Mesenchymal stem cell (in vitro differentiated cells and primary cell): ENCODE results near the gene RNF130.

Experiments
- DNase-seq: peaks from one replicate; pipeline ENCODE4 v3.0.0-alpha.2; 2013
- H2AFZ ChIP-seq: one replicate; pipeline ENCODE4 v1.6.1; 2013; ENCODE audit warnings: low read depth, mild to moderate bottlenecking, control low read depth, inconsistent platforms, low read length, moderate library complexity
- H2AK5ac ChIP-seq: 2 replicates; pipeline ENCODE4 v1.6.1; 2013; ENCODE audit warnings: low read length, moderate library complexity, mild to moderate bottlenecking, inconsistent platforms; ENCODE audit not compliant: severe bottlenecking
- H2BK120ac ChIP-seq: one replicate; pipeline ENCODE4 v1.6.1; 2013; ENCODE audit warnings: low read depth, mild to moderate bottlenecking, inconsistent platforms, low read length, moderate library complexity
- H2BK12ac ChIP-seq, 2 experiments: one replicate each; pipeline ENCODE4 v1.6.1; 2013; ENCODE audit warnings: inconsistent platforms in 2 of 2, low read length in 2 of 2, mild to moderate bottlenecking in 2 of 2, moderate library complexity in 2 of 2, control low read depth in 1 of 2
- H2BK15ac ChIP-seq: one replicate; pipeline ENCODE4 v1.6.1; 2013; ENCODE audit warnings: mild to moderate bottlenecking, low read depth, inconsistent platforms; ENCODE audit not compliant: poor library complexity, severe bottlenecking
- H2BK5ac ChIP-seq: 2 replicates; pipeline ENCODE4 v1.6.1; 2013; ENCODE audit warnings: low read depth, mild to moderate bottlenecking, low read length, control low read depth, inconsistent platforms; ENCODE audit not compliant: poor library complexity, severe bottlenecking
- H3K14ac ChIP-seq, 2 experiments: one replicate each; pipeline ENCODE4 v1.6.1; 2013; ENCODE audit warnings: inconsistent platforms in 2 of 2, low read length in 2 of 2, control low read depth in 1 of 2, mild to moderate bottlenecking in 1 of 2, moderate library complexity in 1 of 2
- H3K18ac ChIP-seq, 2 experiments: one replicate each; pipeline ENCODE4 v1.6.1; 2013; ENCODE audit warnings: inconsistent platforms in 2 of 2, low read length in 2 of 2, control low read depth in 1 of 2, low read depth in 1 of 2, mild to moderate bottlenecking in 1 of 2
- H3K23ac ChIP-seq, 2 experiments: one replicate each; pipeline ENCODE4 v1.6.1; 2013; ENCODE audit warnings: inconsistent platforms in 2 of 2, low read length in 2 of 2, mild to moderate bottlenecking in 2 of 2, moderate library complexity in 2 of 2, control low read depth in 1 of 2
- H3K27ac ChIP-seq: 2 replicates; pipeline ENCODE4 v1.5.1; 2013; ENCODE audit warnings: mild to moderate bottlenecking, moderate library complexity, low read length, control low read depth, inconsistent platforms; ENCODE audit not compliant: poor library complexity, severe bottlenecking
- H3K27me3 ChIP-seq, 2 experiments: 2 replicates each; pipeline versions ENCODE4 v1.6.1 to v1.7.0; 2013; ENCODE audit warnings: low read length in 2 of 2, mild to moderate bottlenecking in 2 of 2, moderate library complexity in 2 of 2, control low read depth in 1 of 2, inconsistent platforms in 1 of 2; ENCODE audit not compliant: control insufficient read depth in 1 of 2, insufficient read depth in 1 of 2
- H3K36me3 ChIP-seq, 2 experiments: 2 replicates each; pipeline versions ENCODE4 v1.6.1 to v1.7.0; 2013; ENCODE audit warnings: low read length in 2 of 2, control low read depth in 1 of 2, inconsistent platforms in 1 of 2, low read depth in 1 of 2, mild to moderate bottlenecking in 1 of 2; ENCODE audit not compliant: insufficient read depth in 2 of 2, control insufficient read depth in 1 of 2
- H3K4ac ChIP-seq, 2 experiments: one replicate each; pipeline ENCODE4 v1.6.1; 2013; ENCODE audit warnings: inconsistent platforms in 2 of 2, low read length in 2 of 2, mild to moderate bottlenecking in 2 of 2, moderate library complexity in 2 of 2, control low read depth in 1 of 2, low read depth in 1 of 2
- H3K4me1 ChIP-seq: 2 replicates; pipeline ENCODE4 v1.6.1; 2013; ENCODE audit warnings: low read depth, low read length, control low read depth; ENCODE audit not compliant: control insufficient read depth, insufficient read depth
- H3K4me2 ChIP-seq: 2 replicates; pipeline ENCODE4 v1.6.1; 2013; ENCODE audit warnings: low read length, mild to moderate bottlenecking, inconsistent platforms; ENCODE audit not compliant: poor library complexity, severe bottlenecking
- H3K4me3 ChIP-seq, 2 experiments: 2 replicates each; pipeline versions ENCODE4 v1.5.1 to v1.7.0; 2013; ENCODE audit warnings: low read length in 2 of 2, mild to moderate bottlenecking in 2 of 2, control low read depth in 1 of 2, low read depth in 1 of 2; ENCODE audit not compliant: insufficient read depth in 1 of 2
- H3K79me1 ChIP-seq: replicated peaks from 2 replicates; pipeline ENCODE4 v1.6.1; 2013; ENCODE audit warnings: mild to moderate bottlenecking, control low read depth, low read length, inconsistent platforms; ENCODE audit not compliant: poor library complexity, severe bottlenecking
- H3K9ac ChIP-seq: 2 replicates; pipeline ENCODE4 v1.7.0; 2013; ENCODE audit warnings: mild to moderate bottlenecking, low read length, moderate library complexity
- H3K9me3 ChIP-seq: 2 replicates; pipeline ENCODE4 v1.7.0; 2013; ENCODE audit warnings: mild to moderate bottlenecking, low read length; ENCODE audit not compliant: control insufficient read depth
- H4K8ac ChIP-seq: one replicate; pipeline ENCODE4 v1.6.1; 2013; ENCODE audit warnings: inconsistent platforms, mild to moderate bottlenecking, low read length, moderate library complexity
- H4K91ac ChIP-seq: one replicate; pipeline ENCODE4 v1.6.1; 2013; ENCODE audit warnings: mild to moderate bottlenecking, low read length, inconsistent platforms
- WGBS: methylation state at CpG from one replicate; pipeline ENCODE4 v1.1.7; 2013; ENCODE audit warnings: mixed read lengths; 5-methylcytosine and 5-hydroxymethylcytosine counted together

RNF130 gene

GRCh38 chr5:179936976-179937681, 134.4 kb downstream of the RNF130 start:
- 92% methylated on average over 12 of the region's 13 CpGs for WGBS
- no peak overlapping the region for H2AK5ac ChIP-seq
- H2BK15ac ChIP-seq = no peak overlapping the region
- no peak overlapping the region for H2AFZ ChIP-seq
- H3K14ac ChIP-seq = no peak overlapping the region
- no peak overlapping the region for H4K8ac ChIP-seq
- no peak overlapping the region for H2BK120ac ChIP-seq
- H3K4me3 ChIP-seq = no peak overlapping the region
- H3K4ac ChIP-seq = no peak overlapping the region
- H4K91ac ChIP-seq = no peak overlapping the region
- no peaks in the 10 kb centered on the region for H3K36me3 ChIP-seq
- H3K79me1 ChIP-seq = no peaks in the 10 kb centered on the region
- H3K18ac ChIP-seq = no peak overlapping the region
- H2BK5ac ChIP-seq = no peak overlapping the region
- H3K4me2 ChIP-seq = no peak overlapping the region
- no peaks in the 10 kb centered on the region for H3K4me1 ChIP-seq
- no peaks in the 10 kb centered on the region for H3K27me3 ChIP-seq
- H3K9me3 ChIP-seq = no peaks in the 10 kb centered on the region
- no peak overlapping the region for H3K9ac ChIP-seq
- H3K23ac ChIP-seq = no peak overlapping the region
- H3K27ac ChIP-seq = no peak overlapping the region
- H2BK12ac ChIP-seq = no peak overlapping the region
- DNase-seq = no peak

GRCh38 chr5:179930788-179931473, 140.6 kb downstream of the RNF130 start:
- H3K36me3 ChIP-seq = no peaks in the 10 kb centered on the region
- no peaks in the 10 kb centered on the region for H3K79me1 ChIP-seq
- no peak overlapping the region for H4K8ac ChIP-seq
- H3K27ac ChIP-seq = no peak overlapping the region
- no peaks in the 10 kb centered on the region for H3K4me1 ChIP-seq
- no peak overlapping the region for H2BK15ac ChIP-seq
- 98% methylated on average over 7 of the region's 8 CpGs for WGBS
- no peak overlapping the region for H3K4me3 ChIP-seq
- no peak overlapping the region for H2BK5ac ChIP-seq
- no peak overlapping the region for H2AK5ac ChIP-seq
- no peak overlapping the region for H2BK12ac ChIP-seq
- no peak overlapping the region for H2BK120ac ChIP-seq
- no peak overlapping the region for H3K4me2 ChIP-seq
- DNase-seq = no peak
- no peaks in the 10 kb centered on the region for H3K27me3 ChIP-seq
- no peak overlapping the region for H3K9ac ChIP-seq
- H3K23ac ChIP-seq = no peak overlapping the region
- no peak overlapping the region for H3K18ac ChIP-seq
- no peak overlapping the region for H3K4ac ChIP-seq
- no peaks in the 10 kb centered on the region for H3K9me3 ChIP-seq
- no peak overlapping the region for H2AFZ ChIP-seq
- H4K91ac ChIP-seq = no peak overlapping the region
- no peak overlapping the region for H3K14ac ChIP-seq

GRCh38 chr5:179927824-179928223, 143.7 kb downstream of the RNF130 start:
- no peak overlapping the region for H3K14ac ChIP-seq
- no peak overlapping the region for H3K4ac ChIP-seq
- no peak overlapping the region for H2AFZ ChIP-seq
- H3K4me1 ChIP-seq = no peaks in the 10 kb centered on the region
- no peak overlapping the region for H2BK120ac ChIP-seq
- no peak overlapping the region for H3K4me3 ChIP-seq
- H3K36me3 ChIP-seq = no peaks in the 10 kb centered on the region
- no peak overlapping the region for H3K18ac ChIP-seq
- no peak overlapping the region for H2BK12ac ChIP-seq
- no peaks in the 10 kb centered on the region for H3K79me1 ChIP-seq
- H4K91ac ChIP-seq = no peak overlapping the region
- no peaks in the 10 kb centered on the region for H3K27me3 ChIP-seq
- DNase-seq = no peak
- no peak overlapping the region for H2BK15ac ChIP-seq
- no peak overlapping the region for H3K4me2 ChIP-seq
- H3K9me3 ChIP-seq = no peaks in the 10 kb centered on the region
- 96% methylated on average over 6 of the region's 7 CpGs for WGBS
- H3K9ac ChIP-seq = no peak overlapping the region
- H3K23ac ChIP-seq = no peak overlapping the region
- H4K8ac ChIP-seq = no peak overlapping the region
- H2AK5ac ChIP-seq = no peak overlapping the region
- H2BK5ac ChIP-seq = no peak overlapping the region
- H3K27ac ChIP-seq = no peak overlapping the region

GRCh38 chr5:179926657-179927056, 144.9 kb downstream of the RNF130 start:
- Histone ChIP-seq H2AK5ac (no peak overlapping the region), H3K27ac (no peak overlapping the region), H3K79me1 (no peaks in the 10 kb centered on the region), H2AFZ (no peak overlapping the region), H2BK120ac (no peak overlapping the region), H3K4me3 (no peak overlapping the region), H2BK15ac (no peak overlapping the region), H4K8ac (no peak overlapping the region), H2BK5ac (no peak overlapping the region), H2BK12ac (no peak overlapping the region), H3K9me3 (no peaks in the 10 kb centered on the region), H3K27me3 (no peaks in the 10 kb centered on the region), H4K91ac (no peak overlapping the region), H3K36me3 (no peaks in the 10 kb centered on the region), H3K18ac (no peak overlapping the region), H3K23ac (no peak overlapping the region), H3K14ac (no peak overlapping the region), H3K4me1 (no peaks in the 10 kb centered on the region), H3K9ac (no peak overlapping the region), H3K4me2 (no peak overlapping the region), H3K4ac (no peak overlapping the region)
- DNase-seq = no peak
- 94% methylated on average over 8 of the region's 8 CpGs for WGBS
